SK-N-SH treated with all-trans-retinoic acid at 6 μM for 48 hours (cell line): ENCODE measurements around the gene TNIK.

Source experiments
- ARNTL ChIP-seq: fragments of 450-650 bp; formaldehyde crosslinking; IDR thresholded peaks from 2 replicates; pipeline ENCODE4 v1.5.0; 2020; ENCODE audit warnings: low read depth, mild to moderate bottlenecking, moderate library complexity, borderline replicate concordance
- CREB5 ChIP-seq: fragments of 250-450 bp; sonication (Bioruptor Pico); IDR thresholded peaks from 2 replicates; pipeline ENCODE4 v1.5.1; 2020; ENCODE audit warnings: low read depth, mild to moderate bottlenecking, moderate library complexity
- CSDC2 ChIP-seq: fragments of 250-450 bp; sonication (Bioruptor Pico); IDR thresholded peaks from 2 replicates; pipeline ENCODE4 v1.5.0; 2020; ENCODE audit warnings: mild to moderate bottlenecking, moderate library complexity
- OSR1 ChIP-seq: fragments of 250-450 bp; sonication (Bioruptor Pico); IDR thresholded peaks from 2 replicates; pipeline ENCODE4 v1.8.0; 2022; ENCODE audit warnings: moderate library complexity, mild to moderate bottlenecking, inconsistent platforms
- PATZ1 ChIP-seq: fragments of 250-450 bp; sonication (Bioruptor Pico); IDR thresholded peaks from 2 replicates; pipeline ENCODE4 v1.8.0; 2020; ENCODE audit warnings: mild to moderate bottlenecking, moderate library complexity, borderline replicate concordance
- POU6F1 ChIP-seq: fragments of 250-450 bp; sonication (Bioruptor Pico); IDR thresholded peaks from 2 replicates; pipeline ENCODE4 v1.8.0; 2021; ENCODE audit warnings: low read depth, mild to moderate bottlenecking, moderate library complexity, borderline replicate concordance
- PPARA ChIP-seq: fragments of 250-450 bp; sonication (Bioruptor Pico); IDR thresholded peaks from 2 replicates; pipeline ENCODE4 v1.5.0; 2020; ENCODE audit warnings: mild to moderate bottlenecking, borderline replicate concordance
- RARB ChIP-seq: fragments of 250-450 bp; sonication (Bioruptor Pico); IDR thresholded peaks from 2 replicates; pipeline ENCODE4 v1.8.0; 2021; ENCODE audit warnings: mild to moderate bottlenecking, moderate library complexity
- SNAI2 ChIP-seq: fragments of 250-450 bp; sonication (Bioruptor Pico); IDR thresholded peaks from 2 replicates; pipeline ENCODE4 v1.5.0; 2020; ENCODE audit warnings: mild to moderate bottlenecking, moderate library complexity
- TCF4 ChIP-seq: fragments of 250-450 bp; sonication (Bioruptor Pico); IDR thresholded peaks from 2 replicates; pipeline ENCODE4 v1.8.0; 2021; ENCODE audit warnings: mild to moderate bottlenecking, moderate library complexity, borderline replicate concordance
- TOX ChIP-seq: fragments of 250-450 bp; sonication (Bioruptor Pico); IDR thresholded peaks from 2 replicates; pipeline ENCODE4 v1.8.0; 2021; ENCODE audit warnings: mild to moderate bottlenecking, moderate library complexity, borderline replicate concordance
- ZNF70 ChIP-seq: fragments of 450-650 bp; formaldehyde crosslinking; IDR thresholded peaks from 2 replicates; pipeline ENCODE4 v1.5.0; 2020; ENCODE audit warnings: mild to moderate bottlenecking, moderate library complexity

GRCh38 chr3:171138027-171138426, 322.2 kb downstream of the TNIK start:
- TF ChIP-seq OSR1 (CRISPR knock-in tag) (no peak), CREB5 (no peak), SNAI2 (CRISPR knock-in tag) (no peak), ZNF70 (CRISPR knock-in tag) (no peak), TOX (no peak), PPARA (CRISPR knock-in tag) (no peak), ARNTL (CRISPR knock-in tag) (no peak), PATZ1 (CRISPR knock-in tag) (no peak), TCF4 (CRISPR knock-in tag) (no peak), RARB (CRISPR knock-in tag) (no peak), POU6F1 (CRISPR knock-in tag) (no peak), CSDC2 (CRISPR knock-in tag) (no peak)
